GM18505 (cell line): ENCODE results near the gene TCAP.

Experiments used
- ATAC-seq: cut with Tn5 transposase; IDR thresholded peaks from one replicate; pipeline ENCODE4 v1.9.1; 2021; ENCODE audit not compliant: unreplicated experiment
- POLR2A ChIP-seq: IDR thresholded peaks from 4 replicates; pipeline ENCODE4 v1.6.1; 2011; ENCODE audit warnings: borderline replicate concordance; ENCODE audit not compliant: insufficient read depth, insufficient read length; ENCODE audit errors: extremely low read depth

TCAP gene, protein sequence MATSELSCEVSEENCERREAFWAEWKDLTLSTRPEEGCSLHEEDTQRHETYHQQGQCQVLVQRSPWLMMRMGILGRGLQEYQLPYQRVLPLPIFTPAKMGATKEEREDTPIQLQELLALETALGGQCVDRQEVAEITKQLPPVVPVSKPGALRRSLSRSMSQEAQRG

GRCh38 chr17:39664581-39665561, at the start of gene TCAP:
Gene TCAP, plus strand, starts transcription at chr17:39665349. Its CDS starts 11 bp downstream, at chr17:39665360.
- ATAC-seq: no peak
- TF ChIP-seq POLR2A: no peak

DNA sequence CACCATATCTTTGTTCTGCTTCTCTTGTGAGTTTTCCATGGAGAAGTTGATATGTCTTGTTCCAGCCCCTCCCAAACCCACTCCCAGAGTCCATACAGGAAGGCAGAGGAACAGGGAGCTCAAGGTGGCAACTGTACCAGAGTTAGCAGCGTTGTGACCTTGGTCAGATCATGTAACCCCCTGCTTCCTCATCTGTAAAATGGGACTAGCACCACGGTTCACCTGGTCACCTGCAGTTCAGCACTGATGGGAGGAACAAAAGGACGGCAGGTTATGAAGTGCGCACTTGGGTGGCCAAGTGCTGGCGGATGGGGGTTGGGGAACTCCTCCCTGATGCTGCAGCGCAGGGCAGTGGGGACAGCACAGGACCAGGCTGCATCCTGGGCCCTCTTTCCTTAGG, 49.7 kb upstream of the TCAP start:
- no peak for ATAC-seq
- TF ChIP-seq POLR2A: no peak

DNA sequence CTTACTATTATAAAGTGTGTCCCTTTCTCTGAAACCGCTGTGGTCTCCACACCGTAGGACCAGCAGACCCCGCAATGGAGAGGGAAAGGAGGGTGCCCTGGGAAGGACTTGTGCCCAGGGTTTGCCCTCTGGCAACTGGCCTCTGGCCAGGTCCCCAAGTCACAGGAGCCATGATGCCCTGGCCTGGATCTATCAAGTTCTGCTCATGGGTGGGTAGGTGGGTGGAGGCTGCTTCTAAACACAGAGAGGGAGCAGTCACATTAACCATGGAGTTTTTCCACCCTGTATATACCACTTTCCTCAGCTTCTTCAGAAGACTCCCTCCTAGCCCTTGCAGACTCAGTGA, 48.1 kb upstream of the TCAP start:
- TF ChIP-seq POLR2A: no peak
- no peak for ATAC-seq

DNA sequence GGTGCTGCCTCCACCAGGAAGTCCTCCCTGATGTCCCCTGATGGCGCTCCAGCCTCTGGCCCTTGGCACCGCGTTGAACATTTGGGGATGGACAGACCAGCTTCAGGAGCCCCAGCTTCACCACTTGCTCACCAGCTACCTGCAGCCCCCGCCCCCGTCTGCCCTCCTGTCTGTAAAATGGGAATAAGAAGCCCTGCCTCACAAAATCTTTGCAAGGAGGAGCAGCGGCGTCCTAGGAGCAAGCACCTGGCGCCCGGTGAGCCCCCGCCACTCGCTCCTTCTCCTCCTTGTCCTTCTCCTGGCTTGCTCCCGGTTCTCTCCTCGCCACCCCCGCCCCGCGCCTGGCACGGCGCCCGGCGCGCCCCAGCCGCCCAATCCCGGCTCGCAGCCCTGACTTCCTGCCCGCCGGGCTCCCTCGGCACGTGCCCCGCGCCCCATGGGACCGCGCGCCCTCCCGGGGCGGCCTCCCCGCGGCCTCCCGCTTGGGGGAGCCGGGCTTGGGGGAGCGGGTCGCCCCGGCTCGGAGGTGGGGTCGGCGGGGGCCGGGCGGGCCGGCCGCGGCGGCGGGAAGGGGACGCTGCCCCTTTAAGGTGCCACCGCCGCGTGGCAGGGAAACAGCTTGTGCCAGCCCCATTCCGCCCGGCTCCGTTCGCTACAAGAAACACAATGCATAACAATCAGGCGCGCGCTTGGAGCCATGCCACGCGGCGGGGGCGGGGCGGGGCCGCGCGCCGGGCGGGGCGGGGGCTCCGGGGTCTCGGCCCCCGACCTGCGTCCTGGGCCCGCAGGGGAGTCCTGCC, 47.5 kb upstream of the TCAP start:
- ATAC-seq: no peak
- TF ChIP-seq POLR2A: no peak

DNA sequence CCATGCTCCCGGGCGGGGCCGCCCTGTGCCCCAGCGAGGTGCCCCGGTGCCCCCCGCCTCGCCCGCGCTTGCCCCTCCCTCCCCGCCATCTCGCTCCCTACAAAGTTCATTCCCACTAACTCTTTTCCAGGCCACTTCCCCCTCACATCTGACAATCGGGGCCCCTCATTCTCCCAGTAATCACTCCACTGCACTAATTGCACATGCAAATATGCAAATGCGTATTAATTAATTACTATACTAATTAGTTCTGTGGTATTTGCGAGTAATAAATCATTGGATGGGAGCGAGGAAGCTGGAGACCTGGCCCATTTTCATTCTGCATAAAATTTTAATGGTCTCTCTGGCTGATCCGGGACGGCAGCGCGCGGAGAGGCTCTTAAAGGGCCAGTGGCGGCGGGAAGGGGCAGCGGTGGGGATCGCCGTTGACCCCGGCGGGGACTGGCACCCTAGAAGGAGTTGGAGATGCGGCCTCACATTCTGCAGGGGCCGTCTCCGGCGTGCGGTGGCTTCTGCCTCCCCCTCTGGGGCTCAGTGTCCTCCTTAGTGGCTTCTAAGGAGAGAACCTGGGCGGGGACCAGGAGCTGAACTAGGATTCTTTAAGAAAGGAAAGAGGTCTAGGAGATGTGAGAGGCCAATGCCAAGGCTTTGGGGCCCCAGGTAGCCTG, 46.8 kb upstream of the TCAP start:
- no peak for ATAC-seq
- no peak for TF ChIP-seq POLR2A

- no peak for ATAC-seq
- TF ChIP-seq POLR2A: no peak
Observed at GRCh38 chr17:39618956-39619785, 46.0 kb upstream of the TCAP start.

DNA sequence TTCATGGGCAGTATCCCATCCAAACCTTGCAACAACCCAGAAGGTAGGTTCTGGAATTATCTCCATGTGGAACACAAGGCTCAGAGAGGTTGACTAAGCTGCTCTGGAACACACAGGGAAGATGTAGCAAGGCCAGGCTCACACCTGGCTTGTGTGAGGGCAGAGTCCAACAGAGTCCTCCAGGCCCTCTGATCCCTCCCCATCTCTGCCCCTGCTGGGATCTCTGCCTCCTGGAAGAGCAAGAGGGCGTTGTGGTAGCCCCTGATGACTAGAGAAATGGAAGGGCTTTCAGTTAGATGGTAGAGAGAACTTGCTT, 45.4 kb upstream of the TCAP start:
- ATAC-seq: no peak
- no peak for TF ChIP-seq POLR2A

- TF ChIP-seq POLR2A: no peak
- ATAC-seq: no peak
Observed at GRCh38 chr17:39621523-39622379, 43.4 kb upstream of the TCAP start.

DNA sequence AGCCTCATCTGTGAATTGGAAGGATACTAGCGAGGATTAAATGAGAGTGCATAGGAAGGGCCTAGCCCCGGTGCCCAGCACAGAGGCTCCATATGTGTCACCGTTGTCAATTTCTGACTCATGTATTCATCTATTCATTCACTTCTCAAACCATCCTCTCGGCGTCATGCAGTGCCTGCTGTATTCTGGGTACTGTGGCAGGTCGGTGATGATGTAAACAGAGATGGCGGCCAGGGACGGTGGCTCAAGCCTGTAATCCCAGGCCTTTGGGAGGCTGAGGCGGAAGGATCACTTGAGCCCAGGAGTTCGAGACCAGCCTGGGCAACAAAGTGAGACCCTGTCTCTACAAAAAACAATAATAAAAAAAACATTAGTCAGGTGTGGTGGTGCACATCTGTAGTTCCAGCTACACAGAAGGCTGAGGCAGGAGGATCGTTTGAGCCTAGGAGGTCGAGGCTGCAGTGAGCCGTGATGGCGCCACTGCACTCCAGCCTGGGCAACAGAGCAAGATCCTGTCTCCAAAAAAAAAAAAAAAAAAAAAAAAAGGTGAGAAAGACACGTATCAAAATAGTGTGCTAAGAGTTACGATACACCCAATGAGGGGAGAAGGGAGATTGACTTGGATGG, 42.7 kb upstream of the TCAP start:
- ATAC-seq: no peak
- no peak for TF ChIP-seq POLR2A

DNA sequence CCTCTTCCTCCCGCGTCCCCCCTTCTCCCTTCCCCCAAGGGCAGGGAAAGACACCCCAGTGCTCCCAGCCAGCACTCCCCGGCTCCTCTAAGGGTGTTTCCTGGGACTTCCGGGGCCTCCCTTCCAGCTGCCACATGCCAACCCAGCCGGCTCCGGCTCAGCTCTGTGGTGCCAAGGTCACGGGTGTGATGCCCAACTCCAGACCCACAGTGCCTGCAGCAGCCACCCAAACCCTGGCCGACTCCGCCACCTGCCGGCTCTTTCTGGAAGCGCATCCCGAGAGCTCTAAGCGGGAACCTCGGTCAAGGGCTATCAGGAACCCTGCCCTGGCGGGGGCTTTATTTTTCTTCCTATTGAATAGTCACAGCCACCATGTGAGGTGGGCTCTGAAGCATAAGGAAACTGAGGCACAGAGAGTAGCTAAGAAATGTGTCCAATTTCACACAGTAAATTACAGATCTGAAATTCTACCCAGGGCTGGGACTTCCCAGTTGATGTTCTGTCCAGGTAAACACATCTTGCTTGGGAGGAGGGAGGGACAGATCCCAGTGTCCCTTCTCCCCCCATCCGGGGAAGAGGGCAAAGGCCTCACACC, 41.7 kb upstream of the TCAP start:
- ATAC-seq: no peak
- TF ChIP-seq POLR2A: no peak

DNA sequence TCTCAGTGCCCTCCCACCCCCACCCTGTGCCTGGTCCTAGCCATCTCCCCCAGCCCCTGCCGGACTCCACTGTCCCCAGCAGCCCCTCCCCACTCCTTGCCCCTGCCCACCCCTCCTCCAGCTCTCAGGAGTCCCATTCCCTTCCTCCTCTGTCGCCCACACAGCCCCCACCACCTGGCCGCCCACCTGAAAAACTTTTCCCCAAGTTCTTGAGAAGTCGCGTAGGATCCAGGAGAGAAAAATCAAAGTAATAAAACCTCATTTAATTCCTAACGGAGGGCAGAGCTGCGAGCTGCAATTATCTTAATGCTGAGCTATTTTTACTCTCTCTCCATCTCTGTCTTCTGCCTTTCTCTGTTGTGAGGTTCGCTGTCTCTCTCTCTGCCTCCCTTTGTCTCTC, 40.8 kb upstream of the TCAP start:
- no peak for TF ChIP-seq POLR2A
- ATAC-seq: no peak

- TF ChIP-seq POLR2A: no peak
- ATAC-seq: no peak
Observed at GRCh38 chr17:39625198-39625785, 39.9 kb upstream of the TCAP start.
